B cell (primary cell): Measurements from ENCODE around the gene HLA-DQA1. TPM values are rescaled to one million over a fixed set of nuclear protein-coding genes. Genes with fewer than 3 reads are reported as not detected.

ENCODE experiments used
- ATAC-seq: fragments of 200-7000 bp; cut with Tn5 transposase; one replicate; pipeline ENCODE4 v1.10.0; 2021; ENCODE audit warnings: low read depth, mild to moderate bottlenecking, moderate number of reproducible peaks, moderate library complexity
- CTCF ChIA-PET: fragments of 350-600 bp; sonication (Branson Sonifier 250); formaldehyde crosslinking; loops from one replicate; lab custom pipeline; 2021; ENCODE audit warnings: antibody characterized with exemption, inconsistent platforms; lab: Charles Lee
- POLR2A ChIA-PET: fragments of 350-600 bp; sonication (Branson Sonifier 250); formaldehyde crosslinking; loops from one replicate; lab custom pipeline; 2021; ENCODE audit warnings: antibody characterized with exemption; lab: Charles Lee
- DNase-seq: peaks from one replicate; pipeline ENCODE4 v3.0.0; 2013
- H2AFZ ChIP-seq: 2 replicates; pipeline ENCODE4 v1.6.1; 2012; ENCODE audit warnings: mild to moderate bottlenecking, low read depth, low read length; ENCODE audit not compliant: insufficient read depth, poor library complexity, severe bottlenecking
- H3K27ac ChIP-seq, 2 donors: 1 replicate in 1 of 2; 2 replicates in 1 of 2; pipeline ENCODE4 v1.5.1; 2012 to 2013; ENCODE audit warnings: low read length in 2 of 2, mild to moderate bottlenecking in 2 of 2, moderate library complexity in 1 of 2
- H3K27me3 ChIP-seq, 4 experiments: fragments of 200-600 bp in 1 of 4; sonication (generic) in 1 of 4; replicated peaks in 1 of 4; 1 replicate in 2 of 4; 2 replicates in 2 of 4; pipeline versions ENCODE4 v1.6.1 to v1.7.0; 2013 to 2016; ENCODE audit warnings: low read length in 3 of 4, mild to moderate bottlenecking in 2 of 4, mixed read lengths in 1 of 4, moderate library complexity in 1 of 4; ENCODE audit not compliant: insufficient read depth in 4 of 4, control insufficient read depth in 3 of 4; ENCODE audit errors: control extremely low read depth in 1 of 4
- H3K36me3 ChIP-seq, 2 experiments: replicated peaks in 1 of 2; 1 replicate in 1 of 2; 2 replicates in 1 of 2; pipeline versions ENCODE4 v1.6.1 to v1.7.1; 2013; ENCODE audit warnings: low read length in 1 of 2; ENCODE audit not compliant: insufficient read depth in 2 of 2, control insufficient read depth in 1 of 2; ENCODE audit errors: control extremely low read depth in 1 of 2, extremely low read depth in 1 of 2
- H3K4me1 ChIP-seq, 2 donors: fragments of 200-600 bp in 1 of 2; sonication (generic) in 1 of 2; 1 replicate in 1 of 2; 2 replicates in 1 of 2; pipeline versions ENCODE4 v1.5.1 to v1.6.1; 2013 to 2017; ENCODE audit warnings: low read length in 2 of 2; ENCODE audit not compliant: control insufficient read depth in 2 of 2, insufficient read depth in 2 of 2
- H3K4me2 ChIP-seq: replicated peaks from 2 replicates; pipeline ENCODE3; 2012; ENCODE audit warnings: mild to moderate bottlenecking, low read depth, low read length; ENCODE audit not compliant: poor library complexity, severe bottlenecking
- H3K4me3 ChIP-seq, 5 experiments: fragments of 200-600 bp in 1 of 5; sonication (generic) in 1 of 5; 1 replicate in 3 of 5; 2 replicates in 2 of 5; pipeline versions ENCODE4 v1.5.1 to v1.7.0; 2011 to 2016; ENCODE audit warnings: low read length in 4 of 5, mild to moderate bottlenecking in 4 of 5, low read depth in 2 of 5, control low read depth in 1 of 5, moderate library complexity in 1 of 5; ENCODE audit not compliant: insufficient read depth in 1 of 5; ENCODE audit errors: control extremely low read depth in 1 of 5, extremely low read depth in 1 of 5
- H3K79me2 ChIP-seq: fragments of 200-600 bp; sonication (generic); one replicate; pipeline ENCODE4 v1.6.0; 2016; ENCODE audit warnings: low read length; ENCODE audit not compliant: control insufficient read depth, insufficient read depth
- H3K9ac ChIP-seq: fragments of 200-600 bp; sonication (generic); 2 replicates; pipeline ENCODE4 v1.6.1; 2017; ENCODE audit warnings: mild to moderate bottlenecking, low read length, moderate library complexity
- H3K9me3 ChIP-seq, 3 donors: one replicate each; pipeline versions ENCODE4 v1.6.1 to v1.7.1; 2013; ENCODE audit warnings: low read length in 2 of 3; ENCODE audit not compliant: control insufficient read depth in 2 of 3, insufficient read depth in 1 of 3; ENCODE audit errors: control extremely low read depth in 1 of 3
- H4K20me1 ChIP-seq: 2 replicates; pipeline ENCODE4 v1.6.0; 2012; ENCODE audit warnings: mild to moderate bottlenecking, low read length; ENCODE audit not compliant: insufficient read depth, control insufficient read depth, poor library complexity, severe bottlenecking
- H3K27ac Mint-ChIP-seq: one replicate; pipeline ENCODE4 v1.8.0; 2021; ENCODE audit warnings: mixed read lengths
- H3K27me3 Mint-ChIP-seq: one replicate; pipeline ENCODE4 v1.8.0; 2021; ENCODE audit warnings: mixed read lengths
- H3K4me1 Mint-ChIP-seq: one replicate; pipeline ENCODE4 v1.8.0; 2021; ENCODE audit warnings: mixed read lengths
- H3K4me3 Mint-ChIP-seq: one replicate; pipeline ENCODE4 v1.8.0; 2021; ENCODE audit warnings: mixed read lengths
- H3K9me3 Mint-ChIP-seq: one replicate; pipeline ENCODE4 v1.8.0; 2022; ENCODE audit warnings: mixed read lengths; ENCODE audit not compliant: insufficient read depth
- EZH2 ChIP-seq: IDR thresholded peaks from 2 replicates; pipeline ENCODE4 v1.6.1; 2012; ENCODE audit warnings: borderline replicate concordance, low read depth, mild to moderate bottlenecking, moderate library complexity, low read length; ENCODE audit not compliant: insufficient read depth, poor library complexity, severe bottlenecking
- WGBS: methylation state at CpG from one replicate; pipeline ENCODE4 v1.1.5; 2013; ENCODE audit warnings: missing lambda C conversion rate; ENCODE audit not compliant: insufficient coverage; 5-methylcytosine and 5-hydroxymethylcytosine counted together
- intact Hi-C: fragments of 100-400 bp; cut with micrococcal nuclease; formaldehyde crosslinking; loops from one replicate; pipeline ENCODE4 v1.10.0; 2022
- polyA plus RNA-seq: library from polyadenylated mRNA; depleted of rRNA; stranded (reverse); fragments of >200 nt; gene quantifications from 2 replicates; pipeline ENCODE4 v1.2.3, GENCODE V29; 2012
- total RNA-seq, 2 donors: library from RNA; stranded (reverse); fragments of 120-200 nt in 1 of 2; gene quantifications; 1 replicate in 1 of 2; 2 replicates in 1 of 2; pipeline versions ENCODE4 v1.2.3 to v1.2.4, GENCODE V29; 2013 to 2022
- TF ChIP-seq, protein P1 (sequence below): fragments of 200-600 bp; IDR thresholded peaks from one replicate; pipeline ENCODE4 v1.8.0; 2022; ENCODE audit warnings: antibody characterized with exemption, mild to moderate bottlenecking

Gene HLA-DQA1
- total and polyA plus RNA-seq, 2 donors (not counting 1 experiment from before 2014, with no cell fraction given) = 486 to 489 TPM

DNA sequence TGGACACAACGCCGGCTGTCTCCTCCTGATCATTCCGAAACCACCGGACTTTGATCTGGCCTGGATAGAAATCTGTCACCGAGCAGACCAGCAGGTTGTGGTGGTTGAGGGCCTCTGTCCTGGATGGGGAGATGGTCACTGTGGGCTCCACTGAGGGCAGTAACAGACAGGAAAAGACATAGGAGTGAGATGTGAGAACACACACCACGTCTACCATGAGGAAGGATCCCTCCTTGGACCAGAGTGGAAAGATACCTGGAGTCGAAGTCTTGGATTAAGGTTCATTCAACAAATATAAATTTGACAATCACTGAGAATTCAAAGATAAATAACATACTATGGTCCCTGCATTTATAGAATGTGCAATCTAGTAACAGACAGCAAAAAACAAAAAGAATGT is 24.9 kb downstream of the HLA-DQA1 start:
- Histone ChIP-seq H3K36me3 (peaks cover 0 to 33% of the 10 kb centered on the region in 2 experiments), H3K4me2 (peak overlapping the region; percentile 61), H3K9me3 (no peaks in the 10 kb centered on the region), H4K20me1 (peaks cover 16% of the 10 kb centered on the region), H3K79me2 (peaks cover 39% of the 10 kb centered on the region), H3K27me3 (no peaks in the 10 kb centered on the region), H2AFZ (no peak overlapping the region), H3K27ac (peak overlapping the region in 1 of 2 donors; percentile 9), H3K9ac (no peak overlapping the region), H3K4me3 (peak overlapping the region in 1 of 5 experiments; percentile 7), H3K4me1 (peaks cover 31 to 45% of the 10 kb centered on the region in 2 donors)
- Mint-ChIP-seq H3K27me3 (no peaks in the 10 kb centered on the region), H3K4me3 (peak overlapping the region; percentile 59), H3K4me1 (peaks cover 65% of the 10 kb centered on the region), H3K27ac (peak overlapping the region; percentile 100), H3K9me3 (no peaks in the 10 kb centered on the region)
- TF ChIP-seq, protein P1, sequence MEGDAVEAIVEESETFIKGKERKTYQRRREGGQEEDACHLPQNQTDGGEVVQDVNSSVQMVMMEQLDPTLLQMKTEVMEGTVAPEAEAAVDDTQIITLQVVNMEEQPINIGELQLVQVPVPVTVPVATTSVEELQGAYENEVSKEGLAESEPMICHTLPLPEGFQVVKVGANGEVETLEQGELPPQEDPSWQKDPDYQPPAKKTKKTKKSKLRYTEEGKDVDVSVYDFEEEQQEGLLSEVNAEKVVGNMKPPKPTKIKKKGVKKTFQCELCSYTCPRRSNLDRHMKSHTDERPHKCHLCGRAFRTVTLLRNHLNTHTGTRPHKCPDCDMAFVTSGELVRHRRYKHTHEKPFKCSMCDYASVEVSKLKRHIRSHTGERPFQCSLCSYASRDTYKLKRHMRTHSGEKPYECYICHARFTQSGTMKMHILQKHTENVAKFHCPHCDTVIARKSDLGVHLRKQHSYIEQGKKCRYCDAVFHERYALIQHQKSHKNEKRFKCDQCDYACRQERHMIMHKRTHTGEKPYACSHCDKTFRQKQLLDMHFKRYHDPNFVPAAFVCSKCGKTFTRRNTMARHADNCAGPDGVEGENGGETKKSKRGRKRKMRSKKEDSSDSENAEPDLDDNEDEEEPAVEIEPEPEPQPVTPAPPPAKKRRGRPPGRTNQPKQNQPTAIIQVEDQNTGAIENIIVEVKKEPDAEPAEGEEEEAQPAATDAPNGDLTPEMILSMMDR = no peak
- no peak for TF ChIP-seq EZH2
- POLR2A ChIA-PET = interaction anchor here (1.1 to 2.6 kb wide), 3 partner anchors 40 to 223 kb away, joined by 3 to 12 read pairs (median 6); partner anchors contain the start of gene HLA-DRA
- DNase-seq = no peak
- no peak for ATAC-seq
- CTCF ChIA-PET = interaction anchor here (1.1 to 1.2 kb wide), 2 partner anchors 38 to 135 kb away, joined by 3 read pairs; no protein-coding TSS in a partner anchor
- intact Hi-C loops = loop anchor here (10.0 kb wide), 2 partner anchors 57 to 227 kb away; partner anchors contain the start of gene HLA-DRA
- no CpG with 5 or more reads among the region's 7 CpGs for WGBS

DNA sequence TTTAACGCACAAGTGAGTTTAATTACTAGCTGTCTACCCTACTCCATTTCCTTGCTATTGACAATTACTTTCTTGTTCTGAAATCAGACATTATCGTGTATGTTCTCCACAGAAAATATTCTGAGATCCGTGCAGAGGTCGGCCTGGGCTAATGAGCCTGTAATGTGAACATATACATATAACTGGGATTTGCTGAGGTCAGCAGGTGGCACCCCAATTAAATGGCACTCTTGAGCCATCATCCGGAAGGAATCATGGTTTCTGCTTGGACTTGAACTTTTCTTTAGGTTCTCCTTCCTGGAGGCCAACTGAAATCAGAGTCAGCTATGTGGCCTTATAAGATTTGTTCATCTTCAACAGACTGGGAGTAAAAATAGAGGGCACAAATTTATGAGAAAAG is 25.6 kb downstream of the HLA-DQA1 start:
- Histone ChIP-seq H2AFZ (no peak overlapping the region), H3K9ac (peak overlapping the region; percentile 99), H3K4me1 (peaks cover 34 to 50% of the 10 kb centered on the region in 2 donors), H3K4me3 (peak overlapping the region in 2 of 5 experiments; percentile 91 to 98), H3K27ac (no peak overlapping the region), H3K4me2 (peak overlapping the region; percentile 73), H3K79me2 (peaks cover 43% of the 10 kb centered on the region), H3K36me3 (peaks cover 0 to 33% of the 10 kb centered on the region in 2 experiments), H3K9me3 (no peaks in the 10 kb centered on the region), H4K20me1 (peaks cover 16% of the 10 kb centered on the region), H3K27me3 (no peaks in the 10 kb centered on the region)
- Mint-ChIP-seq H3K4me3 (peak overlapping the region; percentile 89), H3K4me1 (peaks cover 70% of the 10 kb centered on the region), H3K27ac (peak overlapping the region; percentile 88), H3K9me3 (no peaks in the 10 kb centered on the region), H3K27me3 (no peaks in the 10 kb centered on the region)
- TF ChIP-seq, protein P1 = no peak
- no peak for TF ChIP-seq EZH2
- intact Hi-C loops = loop anchor here (10.0 kb wide), 2 partner anchors 58 to 228 kb away; partner anchors contain the start of gene HLA-DRA
- ChIA-PET CTCF (interaction anchor here (1.0 kb wide), 1 partner anchor 98 kb away, joined by 7 read pairs; no protein-coding TSS in a partner anchor), POLR2A (interaction anchor here (0.7 to 7.6 kb wide), 3 partner anchors 26 to 99 kb away, joined by 3 to 123 read pairs (median 10); no protein-coding TSS in a partner anchor)
- DNase-seq (peak; percentile 13), ATAC-seq (no peak)
- WGBS = no CpG with 5 or more reads among the region's 5 CpGs
